Activated naive CD8-positive, alpha-beta T cell treated with anti-CD3 and anti-CD28 coated beads, Interleukin-2, amount 10 ng/mL, durations not matched to agents 7 days and 5 days (primary cell): Measurements from ENCODE around the gene TMPRSS12. TPM values are rescaled to one million over a fixed set of nuclear protein-coding genes. Genes with fewer than 3 reads are reported as not detected.

Experiments used
- ATAC-seq: fragments of 150-1000 bp; cut with Tn5 transposase; one replicate; pipeline ENCODE4 v1.10.0; 2021; ENCODE audit warnings: low read depth, moderate library complexity
- POLR2A ChIA-PET: fragments of 350-600 bp; sonication (Branson Sonifier 250); formaldehyde crosslinking; loops from one replicate; lab custom pipeline; 2021; ENCODE audit warnings: antibody characterized with exemption; lab: Charles Lee
- DNase-seq: peaks from one replicate; pipeline ENCODE4 v3.0.0; 2021
- H3K27ac Mint-ChIP-seq: one replicate; pipeline ENCODE4 v1.8.0; 2022; ENCODE audit warnings: mild to moderate bottlenecking, mixed read lengths
- H3K27me3 Mint-ChIP-seq: one replicate; pipeline ENCODE4 v1.8.0; 2022; ENCODE audit warnings: mild to moderate bottlenecking, moderate library complexity, mixed read lengths
- H3K36me3 Mint-ChIP-seq: one replicate; pipeline ENCODE4 v1.8.0; 2021; ENCODE audit warnings: mild to moderate bottlenecking, mixed read lengths
- H3K4me1 Mint-ChIP-seq: one replicate; pipeline ENCODE4 v1.8.0; 2021; ENCODE audit warnings: mixed read lengths
- H3K4me3 Mint-ChIP-seq: one replicate; pipeline ENCODE4 v1.8.0; 2022; ENCODE audit warnings: mild to moderate bottlenecking, moderate library complexity, mixed read lengths
- H3K9me3 Mint-ChIP-seq: one replicate; pipeline ENCODE4 v1.8.0; 2021; ENCODE audit warnings: mixed read lengths
- total RNA-seq, 2 experiments: library from RNA; stranded (reverse); gene quantifications; one replicate each; pipeline ENCODE4 v1.2.3, GENCODE V29; 2021

Gene TMPRSS12
- total RNA-seq, 2 experiments from 2014 or later: not detected

GRCh38 chr12:50934981-50935807 is 92.5 kb downstream of the TMPRSS12 start:
- peaks cover 15% of the 10 kb centered on the region for H3K36me3 Mint-ChIP-seq
- H3K4me1 Mint-ChIP-seq: peaks cover 2% of the 10 kb centered on the region
- peaks cover 11% of the 10 kb centered on the region for H3K9me3 Mint-ChIP-seq
- no peak for ATAC-seq
- no peak overlapping the region for H3K4me3 Mint-ChIP-seq
- DNase-seq: no peak
- POLR2A ChIA-PET: no interaction called here
- no peaks in the 10 kb centered on the region for H3K27me3 Mint-ChIP-seq
- no peak overlapping the region for H3K27ac Mint-ChIP-seq

- H3K27ac Mint-ChIP-seq: no peak overlapping the region
- no peaks in the 10 kb centered on the region for H3K27me3 Mint-ChIP-seq
- H3K4me3 Mint-ChIP-seq: no peak overlapping the region
- H3K4me1 Mint-ChIP-seq: peaks cover 2% of the 10 kb centered on the region
- POLR2A ChIA-PET: no interaction called here
- DNase-seq (no peak), ATAC-seq (no peak)
- peaks cover 11% of the 10 kb centered on the region for H3K9me3 Mint-ChIP-seq
- H3K36me3 Mint-ChIP-seq: peaks cover 10% of the 10 kb centered on the region
Observed at GRCh38 chr12:50936821-50937530, 94.2 kb downstream of the TMPRSS12 start.

Other genes starting within 250 kb of the TMPRSS12 start
- 10 to 100 TPM; 36.4 to 39.1 TPM for gene ATF1, start 78.8 kb upstream of the TMPRSS12 start, total RNA-seq
- gene HIGD1C, start 109.6 kb downstream of the TMPRSS12 start, total RNA-seq: not detected
- gene SLC11A2, start 183.5 kb downstream of the TMPRSS12 start, total RNA-seq: 10 to 100 TPM; 40.9 to 44.0 TPM
- gene LETMD1, start 205.4 kb downstream of the TMPRSS12 start, total RNA-seq: 10 to 100 TPM; 80.0 to 82.3 TPM
- 10 to 100 TPM; 20.0 to 24.4 TPM for gene CSRNP2, start 240.7 kb downstream of the TMPRSS12 start, total RNA-seq